DOHH2 (cell line): ENCODE measurements around the gene CTIF.

Source experiments
- H3F3A ChIP-seq: fragments of 200-600 bp; sonication (generic), shearing (Covaris generic); 2 replicates; pipeline ENCODE4 v1.6.0; 2016; ENCODE audit warnings: antibody characterized with exemption, mild to moderate bottlenecking; ENCODE audit not compliant: control insufficient read depth, insufficient read depth
- H3K27ac ChIP-seq: fragments of 200-600 bp; sonication (generic); 2 replicates; pipeline ENCODE4 v1.5.1; 2014; ENCODE audit warnings: low read depth, mild to moderate bottlenecking, low read length, moderate library complexity
- H3K27me3 ChIP-seq: fragments of 200-600 bp; sonication (generic); 2 replicates; pipeline ENCODE4 v1.6.1; 2014; ENCODE audit warnings: mild to moderate bottlenecking, low read length, mixed read lengths; ENCODE audit not compliant: control insufficient read depth
- H3K36me3 ChIP-seq: fragments of 200-600 bp; sonication (generic); 2 replicates; pipeline ENCODE4 v1.6.1; 2014; ENCODE audit warnings: mild to moderate bottlenecking, low read length, moderate library complexity, mixed read lengths; ENCODE audit not compliant: control insufficient read depth
- H3K4me1 ChIP-seq: fragments of 200-600 bp; sonication (generic); 2 replicates; pipeline ENCODE4 v1.6.1; 2014; ENCODE audit warnings: mild to moderate bottlenecking, low read length, mixed read lengths; ENCODE audit not compliant: control insufficient read depth
- H3K4me2 ChIP-seq: fragments of 200-600 bp; sonication (generic); 2 replicates; pipeline ENCODE4 v1.6.0; 2014; ENCODE audit warnings: mild to moderate bottlenecking, low read length, moderate library complexity
- H3K4me3 ChIP-seq: fragments of 200-600 bp; sonication (generic); 2 replicates; pipeline ENCODE4 v1.5.1; 2014; ENCODE audit warnings: mild to moderate bottlenecking, low read length, mixed read lengths
- H3K79me2 ChIP-seq: fragments of 200-600 bp; sonication (generic); 2 replicates; pipeline ENCODE4 v1.6.1; 2014; ENCODE audit warnings: mild to moderate bottlenecking, low read length, mixed read lengths; ENCODE audit not compliant: control insufficient read depth
- H3K9me2 ChIP-seq: fragments of 200-600 bp; sonication (generic); replicated peaks from 2 replicates; pipeline ENCODE4 v1.6.1; 2014; ENCODE audit warnings: mild to moderate bottlenecking, low read length, mixed read lengths; ENCODE audit not compliant: control insufficient read depth
- H3K9me3 ChIP-seq: fragments of 200-600 bp; sonication (generic); 2 replicates; pipeline ENCODE4 v1.6.1; 2014; ENCODE audit warnings: antibody characterized with exemption, low read length, mixed read lengths; ENCODE audit not compliant: control insufficient read depth, insufficient read depth
- H4K20me1 ChIP-seq: fragments of 200-600 bp; sonication (generic); 2 replicates; pipeline ENCODE4 v1.6.0; 2014; ENCODE audit warnings: low read depth, mild to moderate bottlenecking, antibody characterized with exemption, low read length, moderate library complexity; ENCODE audit not compliant: control insufficient read depth, insufficient read depth
- CTCF ChIP-seq: fragments of 200-600 bp; sonication (generic); IDR thresholded peaks from one replicate; pipeline ENCODE4 v1.5.1; 2014; ENCODE audit warnings: antibody characterized with exemption, mild to moderate bottlenecking, low read depth, low read length; ENCODE audit not compliant: poor library complexity, severe bottlenecking
- EZH2phosphoT487 ChIP-seq: fragments of 200-600 bp; sonication (generic); IDR thresholded peaks from 2 replicates; pipeline ENCODE4 v1.6.1; 2017; ENCODE audit warnings: borderline replicate concordance, mild to moderate bottlenecking, antibody characterized with exemption, low read length, moderate library complexity, mixed read lengths

CTIF gene

GRCh38 chr18:48542513-48543181 is 3.8 kb downstream of the CTIF start:
- no peak overlapping the region for H3K4me3 ChIP-seq
- peaks cover 20% of the 10 kb centered on the region for H3K4me1 ChIP-seq
- no peak for TF ChIP-seq EZH2phosphoT487
- no peak for TF ChIP-seq CTCF
- no peaks in the 10 kb centered on the region for H4K20me1 ChIP-seq
- no peak overlapping the region for H3K27ac ChIP-seq
- H3K4me2 ChIP-seq = no peak overlapping the region
- H3K79me2 ChIP-seq = no peaks in the 10 kb centered on the region
- peaks cover 36% of the 10 kb centered on the region for H3K27me3 ChIP-seq
- H3K36me3 ChIP-seq = no peaks in the 10 kb centered on the region
- no peaks in the 10 kb centered on the region for H3K9me3 ChIP-seq
- no peaks in the 10 kb centered on the region for H3F3A ChIP-seq
- no peaks in the 10 kb centered on the region for H3K9me2 ChIP-seq

- Histone ChIP-seq H3K4me3 (no peak overlapping the region), H3K4me1 (peaks cover 20% of the 10 kb centered on the region), H3K4me2 (no peak overlapping the region)
These were observed 4.4 kb downstream of the CTIF start for GRCh38 chr18:48543228-48543627.

GRCh38 chr18:48544116-48544515 is 5.3 kb downstream of the CTIF start:
- H3K27ac ChIP-seq = no peak overlapping the region
- no peaks in the 10 kb centered on the region for H4K20me1 ChIP-seq
- no peaks in the 10 kb centered on the region for H3K79me2 ChIP-seq
- H3K4me3 ChIP-seq = no peak overlapping the region
- H3K36me3 ChIP-seq = no peaks in the 10 kb centered on the region
- no peak for TF ChIP-seq CTCF
- TF ChIP-seq EZH2phosphoT487 = no peak
- peaks cover 35% of the 10 kb centered on the region for H3K27me3 ChIP-seq
- H3K4me1 ChIP-seq = peaks cover 20% of the 10 kb centered on the region
- no peak overlapping the region for H3K4me2 ChIP-seq
- no peaks in the 10 kb centered on the region for H3K9me2 ChIP-seq
- no peaks in the 10 kb centered on the region for H3K9me3 ChIP-seq
- H3F3A ChIP-seq = no peaks in the 10 kb centered on the region

More at GRCh38 chr18:48543228-48543627, 4.4 kb downstream of the CTIF start:
- TF ChIP-seq EZH2phosphoT487 (no peak), CTCF (no peak)
- Histone ChIP-seq H3K27me3 (peaks cover 36% of the 10 kb centered on the region), H3K9me3 (no peaks in the 10 kb centered on the region), H3K79me2 (no peaks in the 10 kb centered on the region), H3K9me2 (no peaks in the 10 kb centered on the region), H3F3A (no peaks in the 10 kb centered on the region), H4K20me1 (no peaks in the 10 kb centered on the region), H3K27ac (no peak overlapping the region), H3K36me3 (no peaks in the 10 kb centered on the region)
